Mucosa of stomach (tissue), 1 donor: ENCODE measurements around the gene LPAR5.

Experiments
- H3K27me3 ChIP-seq: one replicate; pipeline ENCODE4 v1.7.0; 2013; ENCODE audit warnings: mild to moderate bottlenecking, low read length; ENCODE audit not compliant: control insufficient read depth, insufficient read depth
- H3K36me3 ChIP-seq: one replicate; pipeline ENCODE4 v1.7.0; 2013; ENCODE audit warnings: low read length; ENCODE audit not compliant: control insufficient read depth, insufficient read depth
- H3K4me1 ChIP-seq: one replicate; pipeline ENCODE4 v1.7.0; 2013; ENCODE audit warnings: mild to moderate bottlenecking, low read length; ENCODE audit not compliant: control insufficient read depth, insufficient read depth
- H3K4me3 ChIP-seq: one replicate; pipeline ENCODE4 v1.7.0; 2013; ENCODE audit warnings: low read length
- H3K9ac ChIP-seq: one replicate; pipeline ENCODE4 v1.7.0; 2013; ENCODE audit warnings: mild to moderate bottlenecking, low read length, moderate library complexity
- H3K9me3 ChIP-seq: one replicate; pipeline ENCODE4 v1.7.0; 2013; ENCODE audit warnings: mild to moderate bottlenecking, low read length, moderate library complexity; ENCODE audit not compliant: control insufficient read depth
- donor health status: Pancreatic carcinoma.

LPAR5 gene

DNA sequence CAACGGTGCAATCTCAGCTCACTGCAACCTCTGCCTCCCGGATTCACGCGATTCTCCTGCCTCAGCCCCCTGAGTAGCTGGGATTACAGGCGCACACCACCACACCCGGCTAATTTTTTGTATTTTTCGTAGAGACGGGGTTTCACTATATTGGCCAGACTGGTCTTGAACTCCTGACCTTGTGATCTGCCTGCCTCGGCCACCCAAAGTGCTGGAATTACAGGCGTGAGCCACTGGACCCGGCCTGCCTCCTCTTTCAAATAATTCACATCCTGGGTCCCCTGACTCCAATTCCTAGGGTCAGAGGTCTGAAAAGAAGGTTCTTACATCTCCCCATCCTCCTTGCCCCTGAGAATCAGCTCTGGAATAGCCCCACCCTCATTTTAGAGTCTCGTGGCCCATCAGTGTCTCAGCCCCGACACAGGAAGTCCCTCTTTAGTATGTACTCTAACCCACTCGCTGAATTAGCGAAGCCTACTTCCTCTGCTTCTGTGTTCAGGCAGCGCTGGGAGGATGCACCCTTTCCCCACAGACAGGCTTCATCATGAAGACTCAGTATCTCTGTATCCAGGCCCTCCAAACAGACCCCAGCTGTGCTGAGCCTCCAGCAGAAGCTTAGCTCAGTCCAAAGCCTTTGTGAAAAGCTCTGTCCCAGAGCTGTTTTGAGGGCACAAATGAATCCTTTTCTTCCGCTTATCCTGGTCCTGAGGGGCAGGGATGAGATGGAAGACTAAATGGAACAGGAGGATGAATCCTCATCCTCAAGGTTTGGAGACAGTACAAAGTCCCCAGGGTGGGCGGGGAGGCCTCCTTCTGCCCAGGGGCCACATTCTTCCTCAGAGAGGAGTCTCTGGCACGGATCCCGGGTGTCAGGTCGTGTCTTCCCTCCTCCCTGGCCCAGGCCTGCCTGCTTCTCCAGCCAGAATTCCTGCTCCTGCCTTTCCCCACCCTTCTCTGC lies 3.5 kb downstream of the LPAR5 start:
- H3K36me3 ChIP-seq: no peaks in the 10 kb centered on the region
- peaks cover 49% of the 10 kb centered on the region for H3K4me1 ChIP-seq
- H3K9me3 ChIP-seq: no peaks in the 10 kb centered on the region
- no peaks in the 10 kb centered on the region for H3K27me3 ChIP-seq
- peak overlapping the region; percentile 45 for H3K9ac ChIP-seq
- no peak overlapping the region for H3K4me3 ChIP-seq

DNA sequence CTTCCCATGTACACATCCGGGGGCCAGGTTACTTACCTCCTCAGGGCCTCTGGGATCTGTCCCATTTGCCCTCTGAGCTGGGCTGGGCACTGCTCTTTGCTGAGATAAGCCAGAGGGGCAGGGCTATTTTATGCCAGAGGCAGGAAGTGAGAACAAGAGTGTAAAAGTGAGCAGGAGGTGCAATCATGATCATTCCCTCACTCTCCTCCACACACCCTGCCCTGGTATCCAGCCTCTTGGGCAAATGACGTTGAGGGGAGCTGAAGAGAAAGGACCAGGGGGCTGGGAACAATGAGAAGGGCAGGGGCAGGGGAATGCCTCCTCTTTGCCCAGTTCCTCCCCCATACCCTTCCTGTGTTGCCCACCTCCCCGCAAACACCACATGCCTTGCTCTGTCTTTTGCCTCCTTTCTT lies 4.2 kb downstream of the LPAR5 start:
- Histone ChIP-seq H3K4me3 (peak overlapping the region; percentile 69), H3K4me1 (peaks cover 49% of the 10 kb centered on the region), H3K9me3 (no peaks in the 10 kb centered on the region), H3K9ac (peak overlapping the region; percentile 45), H3K36me3 (no peaks in the 10 kb centered on the region), H3K27me3 (no peaks in the 10 kb centered on the region)

DNA sequence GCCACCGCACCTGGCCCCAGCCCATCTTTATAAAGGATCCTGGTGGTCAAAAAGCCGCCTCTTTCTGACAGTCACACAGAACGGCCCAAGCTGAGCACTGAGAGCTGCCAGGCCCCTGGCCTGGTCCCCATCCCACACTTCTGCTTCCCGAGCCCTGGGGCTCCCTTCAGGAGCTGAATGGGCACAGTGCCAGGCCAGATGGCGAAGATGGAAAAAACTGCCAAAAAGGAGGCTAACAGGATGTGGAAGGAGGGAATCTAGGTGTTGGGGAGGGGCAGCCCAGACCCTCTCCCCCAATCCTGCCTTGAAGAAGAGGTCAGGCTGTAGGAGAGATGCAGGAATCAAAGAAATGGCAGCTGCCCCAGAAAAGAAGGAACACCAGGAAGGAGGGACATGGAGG lies 5.0 kb downstream of the LPAR5 start:
- Histone ChIP-seq H3K4me1 (peaks cover 42% of the 10 kb centered on the region), H3K9me3 (no peaks in the 10 kb centered on the region), H3K9ac (peak overlapping the region; percentile 45), H3K27me3 (no peaks in the 10 kb centered on the region), H3K4me3 (peak overlapping the region; percentile 69), H3K36me3 (no peaks in the 10 kb centered on the region)

DNA sequence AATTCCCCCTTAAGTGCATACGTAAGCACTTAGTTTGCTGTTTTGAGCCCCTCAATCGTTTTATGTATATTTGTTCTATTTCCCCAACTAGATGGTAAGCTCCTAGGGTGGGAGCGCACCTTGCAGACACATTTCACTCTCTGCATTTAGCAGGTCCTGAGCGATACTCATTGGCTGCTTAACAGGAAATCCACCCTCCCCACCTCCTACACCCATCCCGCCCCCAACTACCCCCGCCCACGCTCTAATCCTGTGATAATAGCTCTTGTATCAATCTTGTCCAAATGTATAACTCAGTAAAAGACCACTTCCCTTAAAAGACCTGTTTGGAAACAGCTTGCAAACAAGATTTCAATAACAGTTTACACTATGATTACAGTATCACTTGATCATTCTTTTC lies 8.1 kb downstream of the LPAR5 start:
- Histone ChIP-seq H3K9me3 (no peaks in the 10 kb centered on the region), H3K4me3 (no peak overlapping the region), H3K36me3 (no peaks in the 10 kb centered on the region), H3K9ac (no peak overlapping the region), H3K4me1 (peaks cover 19% of the 10 kb centered on the region), H3K27me3 (no peaks in the 10 kb centered on the region)

DNA sequence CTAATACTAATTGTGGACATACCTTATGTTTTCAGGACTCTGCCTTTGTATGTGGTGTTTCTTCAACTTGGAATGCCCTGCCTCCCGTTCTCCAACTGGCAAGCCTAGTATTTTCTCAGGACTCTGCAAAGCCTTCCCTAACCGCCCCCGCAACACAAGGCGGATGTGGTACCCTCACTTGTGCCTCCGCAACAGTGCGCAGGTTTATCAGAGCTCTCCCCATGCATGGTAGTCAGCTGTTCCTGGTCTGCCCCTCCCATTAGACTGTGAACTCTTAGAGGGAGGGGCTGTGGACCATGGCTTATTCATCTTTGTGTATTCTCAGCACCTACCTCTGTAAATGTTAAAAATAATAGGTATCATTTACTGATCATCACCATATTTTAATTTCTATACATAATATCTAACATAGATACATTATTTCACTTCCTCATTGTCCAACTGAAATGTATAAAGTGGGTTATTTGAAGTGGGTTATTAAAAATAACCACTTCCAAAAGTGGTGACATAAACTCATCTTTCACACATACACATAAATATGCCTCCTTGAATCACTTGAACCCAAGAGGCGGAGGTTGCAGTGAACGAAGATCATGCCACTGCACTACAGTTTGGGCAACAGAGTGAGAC lies 9.0 kb downstream of the LPAR5 start:
- Histone ChIP-seq H3K9me3 (no peaks in the 10 kb centered on the region), H3K27me3 (no peaks in the 10 kb centered on the region), H3K4me1 (peaks cover 10% of the 10 kb centered on the region), H3K4me3 (no peak overlapping the region), H3K9ac (no peak overlapping the region), H3K36me3 (no peaks in the 10 kb centered on the region)

DNA sequence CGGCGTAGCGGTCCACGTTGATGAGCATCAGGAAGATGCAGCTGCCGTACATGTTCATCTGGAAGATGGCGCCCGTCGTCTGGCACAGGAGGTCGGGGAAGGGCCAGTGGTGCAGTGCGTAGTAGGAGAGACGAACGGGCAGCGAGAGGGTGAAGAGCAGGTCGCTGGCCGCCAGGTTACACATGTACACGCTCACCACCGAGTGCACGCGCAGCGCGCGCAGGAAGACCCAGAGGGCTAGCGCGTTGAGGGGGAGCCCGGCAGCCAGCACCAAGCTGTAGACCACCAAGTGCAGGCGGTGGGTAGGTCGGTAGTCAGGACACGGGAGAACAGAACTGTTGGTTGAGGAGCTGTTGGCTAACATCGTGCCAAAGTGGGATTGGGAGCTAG lies 14.9 kb downstream of the LPAR5 start:
- H3K4me3 ChIP-seq: no peak overlapping the region
- peaks cover 4% of the 10 kb centered on the region for H3K27me3 ChIP-seq
- peaks cover 6% of the 10 kb centered on the region for H3K36me3 ChIP-seq
- no peak overlapping the region for H3K9ac ChIP-seq
- no peaks in the 10 kb centered on the region for H3K9me3 ChIP-seq
- no peaks in the 10 kb centered on the region for H3K4me1 ChIP-seq

DNA sequence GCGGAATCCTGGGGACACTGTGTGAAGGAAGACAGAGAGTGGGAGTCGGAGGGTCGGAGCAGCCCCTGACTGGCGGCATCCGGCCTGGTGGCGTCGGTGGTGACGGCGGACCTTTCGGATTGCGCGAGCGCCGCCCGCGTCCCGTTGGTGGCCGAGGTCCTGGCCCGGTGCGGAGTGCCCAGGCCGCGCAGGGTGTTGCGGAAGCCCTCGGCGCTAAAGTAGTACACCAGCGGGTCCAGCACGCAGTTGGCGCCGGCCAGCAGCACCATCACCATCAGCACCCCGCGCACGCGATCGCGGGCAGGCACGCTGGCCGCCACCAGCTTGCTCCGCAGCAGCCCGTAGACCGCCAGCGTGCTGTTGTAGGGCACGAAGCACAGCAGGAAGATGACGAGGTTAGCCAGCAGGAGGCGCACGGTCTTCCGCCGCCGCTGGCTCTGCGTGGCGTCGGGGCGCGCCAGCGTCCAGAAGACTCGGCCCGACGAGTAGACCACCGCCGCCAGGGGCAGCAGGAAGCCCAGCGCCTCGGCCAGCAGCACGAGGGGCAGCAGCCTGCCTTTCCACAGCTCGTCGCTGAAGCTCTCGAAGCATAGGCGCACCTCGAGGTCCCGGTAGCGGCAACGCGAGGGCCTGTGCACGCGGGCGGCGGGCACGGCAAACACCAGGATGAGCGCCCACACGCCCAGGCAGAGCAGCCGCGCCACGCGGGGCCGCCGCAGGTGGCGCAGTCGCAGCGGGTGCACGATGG lies 15.4 kb downstream of the LPAR5 start:
- Histone ChIP-seq H3K4me3 (no peak overlapping the region), H3K9ac (no peak overlapping the region), H3K4me1 (no peaks in the 10 kb centered on the region), H3K27me3 (peaks cover 4% of the 10 kb centered on the region), H3K36me3 (peaks cover 6% of the 10 kb centered on the region), H3K9me3 (no peaks in the 10 kb centered on the region)

DNA sequence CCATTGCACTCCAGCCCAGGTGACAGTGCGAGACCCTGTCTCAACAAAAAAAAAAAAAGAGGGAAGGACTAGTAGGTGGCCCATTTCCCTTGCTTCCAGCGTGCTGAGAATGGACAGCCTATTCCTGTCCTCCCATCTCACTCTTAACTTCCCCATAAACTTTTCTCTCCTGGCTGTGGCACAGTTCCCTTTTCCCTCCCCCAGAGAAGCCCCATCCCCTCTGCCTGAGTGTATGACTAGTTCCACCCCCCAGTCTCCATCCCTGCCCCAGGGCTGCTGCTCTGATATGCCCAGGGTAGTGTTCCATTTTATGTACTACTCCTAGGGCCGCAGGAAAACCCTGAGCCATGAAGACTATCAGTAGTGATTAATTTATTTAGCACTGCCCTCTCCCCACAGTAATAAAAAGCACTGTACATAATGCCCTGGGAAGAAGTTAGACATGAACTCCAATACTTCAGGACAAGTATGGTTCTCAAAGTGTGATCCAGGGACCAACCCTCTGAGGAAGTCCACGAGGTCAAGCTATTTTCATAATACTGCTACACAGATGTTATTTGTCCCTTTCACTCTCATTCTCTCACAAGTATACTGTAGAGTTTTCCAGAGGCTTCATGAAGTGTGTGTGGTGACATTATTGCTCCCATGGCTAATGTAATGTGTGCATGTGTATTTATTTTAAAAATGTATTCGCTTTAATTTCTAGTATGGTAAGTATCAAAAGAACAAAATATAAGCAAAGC lies 17.1 kb downstream of the LPAR5 start:
- H3K4me3 ChIP-seq: no peak overlapping the region

DNA sequence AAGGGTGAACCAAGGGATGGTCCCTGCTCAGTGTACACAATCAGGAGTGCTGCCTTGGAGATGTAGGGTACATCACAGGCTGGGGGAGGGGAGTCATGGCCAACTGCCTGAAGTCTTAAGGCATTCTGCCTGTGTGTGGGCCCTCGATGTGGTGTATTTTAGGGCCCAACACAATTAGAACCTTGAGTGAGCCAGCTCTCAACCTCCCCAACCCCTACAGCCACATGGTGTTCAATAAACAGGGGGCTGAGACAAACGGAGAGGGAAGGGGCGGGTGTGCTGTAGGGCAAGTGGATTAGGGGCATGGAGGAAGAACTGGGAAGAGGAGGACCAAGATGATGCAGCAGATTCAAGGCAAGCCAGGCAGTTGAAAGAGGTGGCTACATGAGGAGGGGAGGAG lies 20.0 kb downstream of the LPAR5 start:
- Histone ChIP-seq H3K9ac (no peak overlapping the region), H3K36me3 (peaks cover 6% of the 10 kb centered on the region), H3K27me3 (peaks cover 3% of the 10 kb centered on the region), H3K9me3 (no peaks in the 10 kb centered on the region), H3K4me1 (peaks cover 31% of the 10 kb centered on the region), H3K4me3 (no peak overlapping the region)

More for the DNA sequence above, 17.1 kb downstream of the LPAR5 start:
- no peaks in the 10 kb centered on the region for H3K9me3 ChIP-seq
- peaks cover 4% of the 10 kb centered on the region for H3K27me3 ChIP-seq
- H3K9ac ChIP-seq: no peak overlapping the region
- peaks cover 6% of the 10 kb centered on the region for H3K36me3 ChIP-seq
- H3K4me1 ChIP-seq: peaks cover 14% of the 10 kb centered on the region

DNA sequence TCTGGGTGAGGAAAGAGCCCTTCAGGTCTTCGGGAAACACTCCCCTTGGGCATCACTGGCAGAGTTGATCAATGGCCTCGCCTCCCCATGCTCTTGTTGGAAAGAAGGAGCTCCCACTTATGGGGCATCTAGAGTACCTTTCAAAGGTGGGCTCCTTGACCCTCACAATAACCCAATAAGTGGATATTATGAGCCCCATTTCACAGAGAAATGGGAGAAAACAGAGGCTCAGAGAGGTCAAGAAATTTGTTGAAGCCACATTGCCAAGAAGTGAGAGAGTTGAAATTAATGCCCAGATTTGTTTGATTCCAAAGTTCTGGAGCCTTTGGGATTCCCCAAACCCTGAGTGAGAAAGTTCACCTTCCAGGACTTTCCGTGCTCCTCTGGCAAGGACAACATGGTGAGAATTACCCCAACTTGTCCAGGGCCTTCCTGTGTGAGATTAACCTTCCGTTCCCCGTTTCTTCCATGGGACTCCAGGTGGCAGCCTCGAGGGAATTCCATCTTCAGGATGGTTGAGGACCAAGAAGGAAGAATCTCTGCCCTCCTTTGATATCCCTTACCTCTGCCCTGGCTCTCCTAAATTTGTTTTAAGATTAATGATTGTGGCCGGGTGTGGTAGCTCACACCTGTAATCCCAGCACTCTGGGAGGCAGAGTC lies 21.1 kb downstream of the LPAR5 start:
- Histone ChIP-seq H3K9ac (peak overlapping the region; percentile 82), H3K36me3 (peaks cover under 1% of the 10 kb centered on the region), H3K4me1 (peaks cover 31% of the 10 kb centered on the region), H3K9me3 (no peaks in the 10 kb centered on the region), H3K4me3 (no peak overlapping the region), H3K27me3 (no peaks in the 10 kb centered on the region)
